BE2C (cell line): ENCODE data around the gene CPLANE1.
"Not testable (repeated sequence)": the region's sequence is repeated elsewhere in the genome, so short reads cannot be mapped to it uniquely, and the experiment has no call there.

Source experiments
- DNase-seq: peaks from one replicate; pipeline ENCODE4 v3.0.0-alpha.2; 2020
- H3K27me3 ChIP-seq: fragments of 250-450 bp; sonication (Bioruptor Pico); 2 replicates; pipeline ENCODE4 v1.5.1; 2020; ENCODE audit warnings: mild to moderate bottlenecking
- H3K36me3 ChIP-seq: fragments of 250-450 bp; sonication (Bioruptor Pico); 2 replicates; pipeline ENCODE4 v1.5.1; 2020; ENCODE audit warnings: mild to moderate bottlenecking
- H3K4me1 ChIP-seq: fragments of 250-450 bp; sonication (Bioruptor Pico); 2 replicates; pipeline ENCODE4 v1.5.1; 2020
- H3K4me3 ChIP-seq: 2 replicates; pipeline ENCODE4 v1.5.1; 2011; ENCODE audit warnings: low read depth, low read length
- H3K9me3 ChIP-seq: fragments of 250-450 bp; sonication (Bioruptor Pico); 2 replicates; pipeline ENCODE4 v1.5.1; 2020
- TF ChIP-seq, protein P1 (sequence below): IDR thresholded peaks from 2 replicates; pipeline ENCODE4 v1.5.1; 2012; ENCODE audit warnings: mild to moderate bottlenecking, low read depth, low read length

The CPLANE1 gene

DNA sequence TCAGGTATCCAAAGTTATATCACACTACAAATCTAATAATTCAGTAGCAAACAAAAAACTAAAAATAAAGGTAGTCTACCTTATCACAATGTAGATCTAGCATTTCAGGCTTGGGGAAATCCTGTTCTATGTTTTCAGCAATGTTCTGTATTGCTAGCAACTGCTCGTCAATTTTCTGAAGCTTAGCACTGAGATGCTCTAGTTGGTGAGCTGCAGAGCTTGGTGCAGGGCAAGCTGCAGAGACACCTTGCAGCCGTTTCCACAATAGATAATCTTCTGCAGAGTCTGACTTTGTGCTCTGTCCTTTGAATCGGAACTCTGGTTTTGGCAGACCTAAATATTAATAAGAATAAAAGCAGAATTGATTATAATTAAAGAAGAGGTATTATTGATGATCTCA lies 95.5 kb downstream of the CPLANE1 start:
- Histone ChIP-seq H3K27me3 (no peaks in the 10 kb centered on the region), H3K9me3 (no peaks in the 10 kb centered on the region), H3K4me1 (no peaks in the 10 kb centered on the region), H3K36me3 (peaks cover 7% of the 10 kb centered on the region; the same call in 1 of the 2 replicates), H3K4me3 (no peak overlapping the region)
- no peak for DNase-seq
- TF ChIP-seq, protein P1, sequence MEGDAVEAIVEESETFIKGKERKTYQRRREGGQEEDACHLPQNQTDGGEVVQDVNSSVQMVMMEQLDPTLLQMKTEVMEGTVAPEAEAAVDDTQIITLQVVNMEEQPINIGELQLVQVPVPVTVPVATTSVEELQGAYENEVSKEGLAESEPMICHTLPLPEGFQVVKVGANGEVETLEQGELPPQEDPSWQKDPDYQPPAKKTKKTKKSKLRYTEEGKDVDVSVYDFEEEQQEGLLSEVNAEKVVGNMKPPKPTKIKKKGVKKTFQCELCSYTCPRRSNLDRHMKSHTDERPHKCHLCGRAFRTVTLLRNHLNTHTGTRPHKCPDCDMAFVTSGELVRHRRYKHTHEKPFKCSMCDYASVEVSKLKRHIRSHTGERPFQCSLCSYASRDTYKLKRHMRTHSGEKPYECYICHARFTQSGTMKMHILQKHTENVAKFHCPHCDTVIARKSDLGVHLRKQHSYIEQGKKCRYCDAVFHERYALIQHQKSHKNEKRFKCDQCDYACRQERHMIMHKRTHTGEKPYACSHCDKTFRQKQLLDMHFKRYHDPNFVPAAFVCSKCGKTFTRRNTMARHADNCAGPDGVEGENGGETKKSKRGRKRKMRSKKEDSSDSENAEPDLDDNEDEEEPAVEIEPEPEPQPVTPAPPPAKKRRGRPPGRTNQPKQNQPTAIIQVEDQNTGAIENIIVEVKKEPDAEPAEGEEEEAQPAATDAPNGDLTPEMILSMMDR = no peak

DNA sequence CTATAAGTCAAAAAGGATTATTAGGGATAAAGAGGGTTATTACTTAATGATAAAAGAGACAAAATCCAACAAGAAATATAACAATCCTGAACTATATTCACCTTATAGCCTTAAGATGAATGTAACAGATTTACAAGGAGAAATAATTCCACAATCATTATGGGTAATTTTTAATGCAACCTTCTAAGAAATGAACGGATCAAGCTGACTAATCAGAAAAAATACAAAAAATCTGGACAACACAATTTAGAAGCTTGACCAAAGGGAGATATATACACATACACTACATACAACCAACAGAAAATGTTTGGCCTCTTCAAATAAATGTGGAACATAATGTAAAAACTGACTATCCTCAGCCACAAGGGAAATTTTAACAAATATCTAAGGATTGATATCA lies 102.3 kb downstream of the CPLANE1 start:
- H3K4me1 ChIP-seq = no peaks in the 10 kb centered on the region

DNA sequence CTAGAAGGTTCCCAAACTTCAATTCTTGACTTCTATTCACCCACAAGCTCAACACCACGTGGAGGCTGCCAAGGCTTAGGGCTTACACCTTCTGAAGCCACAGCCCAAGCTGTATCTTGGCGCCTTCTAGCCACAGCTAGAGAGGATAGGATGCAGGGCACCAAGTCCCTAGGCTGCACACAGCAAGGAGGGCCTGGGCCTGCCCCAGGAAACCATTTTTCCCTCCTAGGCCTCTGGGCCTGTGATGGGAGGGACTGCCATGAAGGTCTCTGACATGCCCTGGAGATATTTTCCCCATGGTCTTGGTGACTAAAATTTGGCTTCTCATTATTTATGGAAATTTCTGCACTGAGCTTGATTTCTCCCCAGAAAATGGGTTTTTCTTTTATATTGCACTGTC lies 112.5 kb downstream of the CPLANE1 start:
- TF ChIP-seq, protein P1 = no peak
- Histone ChIP-seq H3K4me1 (no peaks in the 10 kb centered on the region), H3K27me3 (no peaks in the 10 kb centered on the region), H3K9me3 (no peaks in the 10 kb centered on the region), H3K36me3 (peaks cover 3% of the 10 kb centered on the region; the same call in 1 of the 2 replicates), H3K4me3 (no peak overlapping the region)
- no peak for DNase-seq

More for the DNA sequence above, 102.3 kb downstream of the CPLANE1 start:
- DNase-seq = no peak
- TF ChIP-seq, protein P1 = no peak
- Histone ChIP-seq H3K9me3 (no peaks in the 10 kb centered on the region), H3K4me3 (no peak overlapping the region), H3K27me3 (no peaks in the 10 kb centered on the region), H3K36me3 (peaks cover under 1% of the 10 kb centered on the region; the same call in 1 of the 2 replicates)

DNA sequence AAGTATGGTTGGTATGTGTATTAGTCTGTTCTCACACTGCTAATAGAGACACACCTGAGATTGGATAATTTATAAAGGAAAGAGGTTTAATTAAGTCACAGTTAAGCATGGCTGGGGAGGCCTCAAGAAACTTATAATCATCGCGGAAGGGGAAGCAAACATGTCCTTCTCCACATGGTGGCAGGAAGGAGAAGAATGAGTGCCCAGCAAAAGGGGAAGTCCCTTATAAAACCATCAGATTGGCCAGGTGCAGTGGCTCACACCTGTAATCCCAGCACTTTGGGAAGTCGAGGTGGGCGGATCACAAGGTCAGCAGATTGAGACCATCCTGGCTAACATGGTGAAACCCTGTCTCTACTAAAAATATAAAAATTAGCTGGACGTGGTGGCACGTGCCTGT lies 113.9 kb downstream of the CPLANE1 start:
- H3K4me1 ChIP-seq, H3K27me3 ChIP-seq, DNase-seq, H3K36me3 ChIP-seq, H3K4me3 ChIP-seq, H3K9me3 ChIP-seq: not testable (repeated sequence)

DNA sequence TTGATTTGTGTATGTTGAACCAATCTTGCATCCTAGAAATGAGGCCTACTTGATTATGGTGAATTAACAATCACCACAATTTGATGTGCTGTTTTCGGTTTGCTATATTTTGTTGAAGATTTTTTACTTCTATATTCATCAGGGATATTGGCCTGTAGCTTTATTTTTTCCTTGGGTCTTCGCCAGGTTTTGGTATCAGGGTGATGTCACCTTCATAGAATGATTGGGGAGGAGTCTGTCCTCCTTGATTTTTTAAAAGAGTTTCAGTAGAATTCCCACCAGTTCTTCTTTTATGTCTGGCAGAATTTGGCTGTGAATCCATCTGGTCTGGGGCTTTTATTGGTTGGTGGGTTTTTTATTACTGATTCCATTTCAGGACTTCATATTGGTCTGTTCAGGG lies 115.2 kb downstream of the CPLANE1 start:
- Histone ChIP-seq H3K4me3 (no peak overlapping the region), H3K36me3 (peaks cover 3% of the 10 kb centered on the region; the same call in 1 of the 2 replicates), H3K27me3 (no peaks in the 10 kb centered on the region), H3K4me1 (no peaks in the 10 kb centered on the region), H3K9me3 (no peaks in the 10 kb centered on the region)
- TF ChIP-seq, protein P1 = no peak
- DNase-seq = no peak

DNA sequence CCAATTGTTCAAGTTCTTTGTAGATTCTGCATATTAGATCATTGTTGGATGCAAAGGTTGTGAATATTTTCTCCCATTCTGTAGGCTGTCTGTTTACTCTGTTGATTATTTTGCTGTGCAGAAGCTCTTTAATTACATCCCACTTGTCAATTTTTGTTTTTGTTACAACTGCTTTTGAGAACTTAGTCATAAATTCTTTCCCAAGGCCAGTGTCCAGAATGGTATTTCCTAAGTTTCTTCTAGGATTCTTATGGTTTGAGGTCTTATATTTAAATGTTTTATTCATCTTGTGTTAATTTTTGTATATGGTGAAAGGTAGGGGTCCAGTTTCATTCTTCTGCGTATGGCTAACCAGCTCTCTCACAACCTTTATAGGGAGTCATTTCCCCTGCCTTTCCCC lies 116.5 kb downstream of the CPLANE1 start:
- no peaks in the 10 kb centered on the region for H3K27me3 ChIP-seq
- H3K4me3 ChIP-seq = no peak overlapping the region
- TF ChIP-seq, protein P1 = no peak
- H3K9me3 ChIP-seq = no peaks in the 10 kb centered on the region
- H3K36me3 ChIP-seq = peaks cover 3% of the 10 kb centered on the region; the same call in 1 of the 2 replicates
- H3K4me1 ChIP-seq = no peaks in the 10 kb centered on the region
- no peak for DNase-seq

DNA sequence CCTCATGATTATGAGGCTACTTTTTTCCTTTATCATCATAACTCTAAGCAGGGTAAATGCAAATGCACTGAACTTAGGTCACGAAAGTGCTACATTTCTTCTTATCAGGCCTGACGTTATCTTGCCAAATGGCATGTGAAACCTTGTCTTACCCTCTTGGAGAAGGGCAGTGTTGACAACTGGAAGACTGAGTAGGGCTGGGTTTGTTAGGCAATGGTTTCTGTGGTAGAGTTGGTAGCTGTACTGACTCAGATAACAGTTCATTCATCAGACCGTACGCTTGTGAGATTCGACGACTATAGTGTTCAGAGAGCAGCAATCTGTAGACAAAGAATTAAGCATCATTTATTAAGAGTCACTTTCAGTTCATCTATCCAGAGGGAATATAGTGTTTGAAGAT lies 127.7 kb downstream of the CPLANE1 start:
- Histone ChIP-seq H3K4me1 (no peaks in the 10 kb centered on the region), H3K27me3 (no peaks in the 10 kb centered on the region), H3K9me3 (no peaks in the 10 kb centered on the region), H3K36me3 (no peaks in the 10 kb centered on the region), H3K4me3 (no peak overlapping the region)
- TF ChIP-seq, protein P1 = no peak
- DNase-seq = no peak
